ENCODE data around the gene SLC4A8.

- TF ChIP-seq CTCF (IDR thresholded peaks at IDR 0.05; ENCODE audit: extremely low read depth in 1 of 2, insufficient read depth in 1 of 2, low read depth in 1 of 2, low read length in 2 of 2) = no peak
- no peak for TF ChIP-seq JUN (IDR thresholded peaks at IDR 0.05; ENCODE audit: borderline replicate concordance, insufficient read depth, insufficient read length, low read depth)
- no peak for TF ChIP-seq POLR2A (IDR thresholded peaks at IDR 0.05; ENCODE audit: low read depth, low read length)
These were observed 26.2 kb downstream of the SLC4A8 start for GRCh38 chr12:51450806-51451205.
